HG03045 (cell line): ENCODE measurements around the gene POMGNT1.

Source experiments
- ATAC-seq: cut with Tn5 transposase; IDR thresholded peaks from one replicate; pipeline ENCODE4 v1.9.1; 2021; ENCODE audit warnings: mild to moderate bottlenecking, moderate library complexity; ENCODE audit not compliant: unreplicated experiment

The POMGNT1 gene

DNA sequence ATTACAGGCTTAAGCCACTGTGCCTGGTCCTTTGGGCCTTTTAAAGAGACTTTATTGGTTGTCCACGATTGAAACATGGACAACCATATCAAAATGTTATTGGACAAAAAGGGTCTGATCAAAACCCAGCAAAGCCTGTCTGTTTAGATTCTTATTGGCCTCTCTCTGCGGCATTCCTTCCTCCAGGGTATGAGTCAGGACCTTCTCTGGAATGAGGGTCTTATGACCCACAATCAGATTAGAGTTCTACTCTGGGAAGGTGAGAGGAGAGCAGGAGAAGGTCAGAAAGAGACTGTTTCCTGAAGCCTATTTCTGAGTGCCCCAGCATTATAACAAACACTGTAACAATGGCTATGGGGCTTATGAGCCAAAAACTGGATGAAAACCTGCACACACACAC lies 12.8 kb upstream of the POMGNT1 start:
- ATAC-seq = no peak

- no peak for ATAC-seq
Measured at GRCh38 chr1:46210561-46210960, 12.3 kb upstream of the POMGNT1 start.

- ATAC-seq = no peak
Measured at GRCh38 chr1:46206399-46206798, 8.2 kb upstream of the POMGNT1 start.

DNA sequence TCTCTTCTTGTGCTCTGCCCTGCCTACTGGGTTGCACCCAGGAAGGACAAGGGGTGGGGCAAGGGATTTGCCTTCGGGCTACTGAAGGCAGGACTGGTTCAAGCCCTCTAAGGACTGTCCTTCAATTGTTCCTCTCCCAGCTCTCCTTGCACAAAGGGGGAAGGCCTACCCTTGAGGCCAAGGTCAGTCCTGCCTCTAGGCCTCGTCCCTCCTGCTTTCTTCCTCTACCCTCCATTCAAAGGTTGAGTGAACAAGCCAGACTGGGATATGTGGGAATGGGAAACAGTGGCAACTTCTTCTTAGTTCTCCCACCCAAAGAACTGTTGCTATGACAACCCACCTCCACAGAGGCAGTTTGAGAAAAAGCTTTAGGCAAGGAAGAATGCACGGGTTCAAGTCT lies 7.6 kb upstream of the POMGNT1 start:
- no peak for ATAC-seq

DNA sequence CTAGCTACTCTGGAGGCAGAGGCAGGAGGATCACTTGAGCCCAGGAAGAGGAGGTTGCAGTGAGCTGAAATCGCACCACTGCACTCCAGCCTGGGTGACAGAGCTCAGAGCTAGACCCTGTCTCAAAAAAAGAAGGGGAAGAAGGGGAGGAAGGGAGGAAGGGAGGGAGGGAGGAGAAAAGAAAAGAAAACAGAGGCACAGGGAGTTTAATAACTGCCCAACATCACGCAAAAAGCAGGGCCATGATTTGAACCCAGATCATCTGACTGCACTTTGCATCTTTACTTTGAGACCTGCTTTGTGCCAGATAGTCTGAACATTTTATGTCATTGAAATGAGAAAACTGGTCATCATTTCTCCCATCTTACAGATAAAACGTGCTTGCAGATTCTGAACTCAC lies 6.9 kb upstream of the POMGNT1 start:
- no peak for ATAC-seq

- ATAC-seq = no peak
Measured at GRCh38 chr1:46204406-46204742, 6.1 kb upstream of the POMGNT1 start.

DNA sequence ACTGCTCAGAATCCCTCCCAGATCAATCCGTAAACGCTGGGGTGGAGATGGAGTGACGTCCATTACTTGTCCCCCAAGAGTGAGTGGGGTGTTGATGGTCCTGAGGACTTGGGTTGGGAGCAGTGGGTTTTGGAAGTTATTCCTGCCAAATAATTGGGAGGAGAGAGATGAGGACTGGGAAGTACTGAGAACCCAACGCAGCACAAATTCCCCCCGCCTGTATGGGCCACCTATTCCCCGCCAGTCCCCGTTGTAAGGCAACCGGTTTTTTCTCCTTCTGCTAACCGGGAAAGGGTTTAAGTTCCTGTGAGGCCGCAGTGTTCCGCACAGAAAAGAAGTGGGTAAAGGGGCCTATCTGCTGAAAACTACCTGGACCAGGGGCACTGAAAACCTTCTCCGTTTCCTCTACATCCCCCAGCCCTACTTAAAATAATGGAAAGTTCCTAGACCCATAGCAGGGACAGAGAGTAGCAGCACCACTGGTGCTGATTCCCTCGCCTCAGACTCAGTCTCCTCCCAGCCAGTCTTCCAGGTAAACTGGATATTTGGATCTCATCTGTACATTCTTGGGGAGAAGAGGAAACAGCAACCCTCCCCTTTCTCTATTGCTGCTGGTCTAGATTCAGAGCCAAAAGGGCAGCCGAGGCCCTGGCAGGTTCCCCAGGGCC lies 5.6 kb upstream of the POMGNT1 start:
- no peak for ATAC-seq

- ATAC-seq = no peak
Measured at GRCh38 chr1:46199233-46199749, 1.1 kb upstream of the POMGNT1 start.

DNA sequence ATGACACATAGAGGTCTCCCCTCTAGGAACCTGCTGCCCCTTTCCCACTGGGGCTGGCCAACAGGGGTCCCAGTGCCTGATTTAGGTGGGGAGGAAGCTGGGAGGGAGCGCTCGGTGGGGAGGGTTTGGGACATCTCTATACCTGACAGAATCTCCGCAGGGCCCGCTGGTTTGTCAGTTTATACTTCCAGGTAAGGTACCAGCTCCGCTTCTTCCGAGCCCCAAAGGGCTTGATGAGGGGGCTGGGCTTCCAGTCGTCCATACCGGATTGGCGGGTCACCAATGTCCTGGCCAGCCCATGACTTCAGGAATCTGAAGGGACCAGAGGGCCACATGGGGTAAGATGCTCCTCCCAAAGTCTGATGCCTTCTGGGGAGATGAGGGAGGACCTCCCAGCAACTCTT lies 672 bp downstream of the POMGNT1 start:
- no peak for ATAC-seq

DNA sequence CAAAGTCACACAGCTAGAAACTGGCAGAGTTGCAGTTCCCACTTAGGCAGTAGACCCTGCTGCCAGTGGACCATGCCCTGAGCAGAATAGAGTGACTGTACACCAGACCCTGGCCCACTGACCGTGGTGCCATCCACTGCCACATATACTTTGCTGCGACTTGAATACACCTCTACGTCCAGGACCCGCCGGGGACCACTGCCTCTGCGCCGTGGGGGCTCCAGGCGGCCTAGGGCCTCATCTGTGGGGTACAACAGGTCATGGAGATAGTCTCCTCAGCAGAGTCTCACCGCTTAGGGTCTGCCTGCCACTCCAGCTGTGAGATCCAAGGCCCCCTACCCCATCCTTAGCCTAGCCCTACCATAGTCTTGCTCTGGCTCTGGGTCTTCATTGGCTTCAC lies 1.6 kb downstream of the POMGNT1 start:
- ATAC-seq = no peak

DNA sequence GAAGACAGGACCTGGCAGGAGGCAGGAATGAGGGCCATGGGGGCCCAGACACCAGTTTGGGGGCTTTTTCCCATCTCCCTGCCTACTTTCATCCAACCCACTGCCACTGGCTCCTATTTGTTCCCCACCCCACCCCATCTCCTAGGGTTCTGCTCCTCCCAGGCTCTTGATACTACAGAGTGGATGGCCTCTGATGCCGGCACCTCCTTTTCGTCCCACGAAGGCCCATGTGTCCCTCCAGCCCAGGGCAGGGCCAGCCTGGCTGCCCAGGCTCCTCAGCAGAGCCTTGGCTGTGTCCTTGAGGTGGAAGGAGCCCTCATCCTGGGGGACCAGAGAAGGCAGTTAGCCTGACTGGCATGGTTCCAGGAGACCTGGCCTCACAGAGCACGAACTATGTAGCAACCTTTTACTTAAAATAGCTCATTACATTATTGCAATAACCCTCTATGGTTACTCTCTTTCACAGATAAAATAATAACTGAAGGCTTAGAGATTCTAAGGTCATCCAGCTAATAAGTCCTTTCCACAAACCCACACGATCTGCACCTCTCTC lies 3.5 kb downstream of the POMGNT1 start:
- no peak for ATAC-seq

DNA sequence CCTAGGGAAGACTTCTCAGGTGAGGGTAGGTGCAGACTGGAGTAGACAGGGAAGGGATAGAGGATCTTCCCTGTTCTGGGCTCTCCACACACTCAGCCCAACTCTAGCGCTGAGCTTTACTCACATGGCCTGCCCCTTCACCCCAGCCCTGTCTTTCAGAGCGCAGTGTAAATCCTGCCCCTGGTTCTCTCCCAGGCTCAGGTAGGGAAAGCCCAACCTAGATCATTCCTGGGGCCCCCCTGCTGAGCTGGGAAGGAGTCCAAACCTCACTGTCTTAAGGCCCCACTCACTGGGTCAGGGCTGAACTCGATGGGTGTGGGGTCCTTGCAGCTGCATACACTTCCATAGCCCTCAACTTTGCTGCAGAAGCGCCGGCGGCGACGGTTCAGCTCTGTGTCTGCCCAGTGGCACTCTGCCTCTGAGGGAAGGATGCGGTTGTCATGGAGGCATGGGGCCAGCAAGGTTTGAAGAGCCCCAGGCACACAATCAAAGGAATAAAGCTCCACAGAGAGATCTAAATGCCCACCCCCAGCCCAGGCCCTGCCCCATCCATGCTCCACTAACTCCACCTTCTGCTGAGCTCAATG lies 4.2 kb downstream of the POMGNT1 start:
- ATAC-seq = no peak

DNA sequence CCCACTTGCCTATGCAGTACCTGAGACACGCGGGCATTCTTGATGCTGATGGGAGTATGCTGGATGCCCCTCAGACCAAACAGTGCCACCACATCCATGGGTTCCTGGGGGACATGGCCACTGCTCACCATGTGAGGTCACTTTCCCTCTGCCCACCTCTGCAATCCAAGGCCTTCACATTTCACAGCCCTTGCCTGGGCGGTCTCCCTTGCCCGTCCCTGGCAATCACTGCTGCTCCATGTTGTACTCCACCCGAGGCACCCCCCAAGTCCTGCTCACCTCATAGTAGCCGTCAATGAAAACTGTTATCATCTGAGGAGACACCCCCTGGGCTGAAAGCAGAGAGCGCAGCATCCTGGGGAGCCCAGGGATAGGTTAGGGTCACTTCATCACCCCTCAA lies 4.9 kb downstream of the POMGNT1 start:
- no peak for ATAC-seq

GRCh38 chr1:46192171-46192570 lies 6.1 kb downstream of the POMGNT1 start:
- ATAC-seq = no peak

GRCh38 chr1:46191033-46191701 lies 7.1 kb downstream of the POMGNT1 start:
- no peak for ATAC-seq

DNA sequence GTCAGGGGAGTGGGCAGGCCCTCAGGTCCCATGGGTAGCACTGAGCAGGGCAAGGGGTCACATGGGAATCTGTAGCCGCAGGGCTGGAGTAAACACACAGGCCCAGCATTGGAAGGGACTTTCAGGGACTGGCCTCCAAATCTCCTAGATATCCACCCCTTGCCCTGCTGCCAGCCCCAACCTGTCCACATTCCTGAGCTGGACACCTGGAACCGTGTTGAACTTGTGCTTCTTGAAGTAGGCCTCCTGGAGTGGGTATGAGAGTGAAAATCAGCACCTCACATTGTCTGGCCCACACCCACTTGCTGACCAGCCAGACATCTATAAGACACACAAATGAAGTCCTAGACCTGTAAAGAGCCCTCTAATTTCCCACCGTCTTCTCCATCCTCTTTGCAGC lies 7.7 kb downstream of the POMGNT1 start:
- no peak for ATAC-seq

GRCh38 chr1:46188295-46189030 lies 9.8 kb downstream of the POMGNT1 start:
- ATAC-seq = no peak

GRCh38 chr1:46187106-46187869 lies 10.9 kb downstream of the POMGNT1 start:
- ATAC-seq = no peak

DNA sequence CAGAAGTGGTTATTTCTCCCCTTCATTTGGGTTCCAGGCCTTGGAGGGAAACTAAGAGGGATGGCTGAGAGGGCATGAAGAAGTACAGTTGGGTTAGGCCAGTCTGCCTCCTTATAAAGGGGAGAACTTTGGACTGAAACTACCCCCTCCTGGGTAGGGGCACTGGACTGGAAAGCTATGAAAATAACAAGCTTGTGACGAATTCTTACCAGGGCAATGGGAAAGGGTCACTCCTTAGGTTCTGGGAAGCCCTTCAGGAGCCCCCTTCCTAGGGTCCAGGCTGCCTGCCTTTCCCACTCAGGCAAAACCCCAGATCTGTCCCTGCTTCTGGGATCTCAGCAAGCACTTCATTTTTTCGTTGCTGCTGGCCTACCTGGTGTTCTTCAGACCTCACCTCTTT lies 12.2 kb downstream of the POMGNT1 start:
- no peak for ATAC-seq

GRCh38 chr1:46184920-46185658 lies 13.1 kb downstream of the POMGNT1 start:
- no peak for ATAC-seq
